COLO668 (cell line): ENCODE data around the gene CHURC1.
A peak's percentile ranks its signal among the peaks of the same experiment; 100 is the strongest.

Experiments
- DNase-seq: peaks from one replicate; lab custom pipeline; 2025; ENCODE audit not compliant: unreplicated experiment; lab: John Stamatoyannopoulos, UW

The CHURC1 gene

GRCh38 chr14:64914237-64915028 is at the start of gene CHURC1:
CHURC1 (plus strand) TSS chr14:64914455; CDS start chr14:64914496, 41 bp downstream.
- peak; percentile 99 for DNase-seq

DNA sequence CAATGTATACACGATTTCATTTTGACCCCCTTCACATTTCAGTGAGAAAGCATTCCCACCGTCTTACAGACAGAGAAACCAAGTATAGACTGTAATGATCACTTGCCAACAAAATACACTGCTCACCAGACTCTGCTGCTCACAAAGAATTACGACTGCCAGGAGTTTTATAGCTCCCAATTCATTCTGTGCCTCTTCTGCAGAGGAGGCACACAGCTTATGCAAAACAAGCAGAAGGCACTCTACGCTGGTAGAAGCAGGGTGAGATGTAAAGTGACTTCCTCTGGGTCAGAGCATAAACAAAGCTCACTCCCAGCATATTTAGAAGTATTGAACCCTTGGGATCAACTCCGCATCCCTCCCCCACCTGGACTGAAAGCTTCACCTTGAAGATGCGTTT is 49.1 kb upstream of the CHURC1 start:
- no peak for DNase-seq

DNA sequence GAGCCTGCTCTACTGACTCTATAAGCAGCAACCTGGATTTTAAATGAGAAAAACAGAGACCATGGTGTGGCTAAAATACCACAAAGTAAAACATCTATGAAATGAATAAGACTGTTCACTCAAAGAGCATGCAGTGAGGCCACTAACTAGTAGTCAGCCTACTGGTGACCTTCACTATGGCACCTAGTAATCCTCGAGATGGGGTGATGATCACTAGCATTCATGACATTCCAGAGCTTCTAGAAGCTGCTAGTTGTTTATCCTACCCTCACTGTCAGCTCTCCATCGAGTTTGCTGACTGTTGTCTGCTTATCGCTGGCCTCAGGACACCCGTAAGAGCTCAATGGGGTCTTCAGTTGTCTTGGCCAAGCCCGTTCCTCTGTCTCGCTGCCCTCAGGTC is 48.3 kb upstream of the CHURC1 start:
- no peak for DNase-seq

DNA sequence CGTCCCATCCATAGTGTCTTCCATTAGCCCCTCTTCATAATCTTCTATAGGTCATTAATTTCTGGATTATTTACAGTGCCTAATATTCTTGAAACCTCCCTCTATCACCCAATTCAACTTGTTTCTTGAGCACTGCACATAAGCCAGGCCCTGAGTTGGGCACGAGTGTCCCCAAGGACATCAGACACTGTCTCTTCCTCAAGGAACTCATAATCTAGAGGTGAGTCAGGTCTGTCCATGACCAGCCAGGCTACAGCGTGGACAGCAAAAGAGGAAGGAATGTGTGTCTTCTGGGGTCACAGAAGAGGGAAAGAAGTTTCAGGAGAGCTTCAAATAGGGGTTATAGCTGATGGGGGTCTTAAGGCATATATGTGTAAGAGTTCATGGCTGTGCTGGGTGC is 47.1 kb upstream of the CHURC1 start:
- no peak for DNase-seq

- no peak for DNase-seq
Observed at GRCh38 chr14:64868379-64868778, 45.9 kb upstream of the CHURC1 start.

- no peak for DNase-seq
Observed at GRCh38 chr14:64868841-64869240, 45.4 kb upstream of the CHURC1 start.

GRCh38 chr14:64870160-64870559 is 44.1 kb upstream of the CHURC1 start:
- DNase-seq, result no peak

DNA sequence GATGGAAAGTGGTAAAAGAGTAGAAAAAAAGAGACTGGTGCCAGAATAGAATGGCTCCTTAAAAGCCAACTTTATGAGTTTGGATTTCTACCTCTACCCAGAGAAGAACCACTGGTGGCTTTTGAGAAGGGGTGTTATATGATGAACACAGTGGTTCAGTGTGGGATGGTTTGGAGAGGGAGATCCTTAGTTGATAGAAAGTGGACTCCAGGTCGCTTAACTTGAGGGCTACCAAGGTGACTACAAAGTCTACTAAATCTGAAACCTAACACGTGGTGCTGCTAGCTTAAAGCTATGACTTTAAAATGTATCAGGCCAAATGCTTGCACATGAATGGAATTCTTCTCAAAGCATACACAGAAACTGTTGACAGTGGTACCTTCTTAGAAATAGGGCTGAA is 42.9 kb upstream of the CHURC1 start:
- no peak for DNase-seq

DNA sequence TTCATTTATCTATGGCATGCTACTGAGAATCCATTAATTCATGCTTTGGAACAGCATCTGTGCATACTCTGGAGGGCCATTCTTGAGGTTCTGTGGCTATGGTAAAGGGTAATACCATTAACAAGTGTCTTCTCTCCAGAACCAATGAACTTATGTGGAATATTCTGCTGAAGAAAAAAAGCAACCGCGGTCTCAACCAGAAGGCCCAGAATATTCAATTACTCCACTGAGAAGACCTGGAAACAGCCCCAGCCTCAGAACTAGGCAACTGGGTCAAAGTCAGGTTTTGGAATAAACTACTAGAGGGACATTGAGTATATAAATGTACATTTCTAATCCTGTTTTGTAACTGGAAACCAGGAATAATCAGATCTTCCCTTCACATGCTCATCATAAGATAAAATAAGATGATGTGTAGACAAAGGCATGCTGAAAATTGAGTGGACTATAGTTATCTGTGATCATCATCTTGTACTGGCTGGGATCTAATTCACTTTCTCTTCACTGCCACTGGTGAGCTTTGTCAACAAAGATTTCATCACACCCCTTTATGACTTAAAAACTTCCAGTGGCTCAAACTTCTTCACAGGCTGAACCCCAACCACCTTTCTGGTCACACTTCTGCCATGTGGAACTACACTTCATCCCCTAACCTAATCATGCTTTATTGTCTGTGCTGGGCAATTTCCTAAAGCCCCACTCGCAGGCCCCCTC is 40.6 kb upstream of the CHURC1 start:
- DNase-seq, result no peak

GRCh38 chr14:64875350-64875749 is 38.9 kb upstream of the CHURC1 start:
- DNase-seq, result no peak

DNA sequence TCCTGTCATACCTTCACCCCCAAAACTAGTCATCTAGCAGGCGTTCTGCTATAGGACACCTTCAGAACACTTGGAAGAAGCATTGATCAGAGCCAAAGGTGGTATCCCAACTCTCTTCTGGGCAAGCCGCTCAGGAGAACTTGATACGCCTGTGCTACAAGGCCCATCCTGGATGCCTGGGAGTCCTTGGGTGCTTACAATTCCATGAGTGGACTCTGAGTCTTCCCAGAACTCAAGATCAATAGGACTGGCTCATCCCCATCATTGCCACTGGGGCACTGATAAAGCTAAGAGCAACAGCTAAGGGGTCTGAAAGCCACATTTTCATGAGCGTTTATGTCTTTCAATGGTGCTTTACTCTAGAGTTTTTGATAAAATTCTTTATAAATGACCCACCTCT is 36.4 kb upstream of the CHURC1 start:
- no peak for DNase-seq

- DNase-seq, result peak; percentile 76
Observed at GRCh38 chr14:64878837-64879634, 35.2 kb upstream of the CHURC1 start.

DNA sequence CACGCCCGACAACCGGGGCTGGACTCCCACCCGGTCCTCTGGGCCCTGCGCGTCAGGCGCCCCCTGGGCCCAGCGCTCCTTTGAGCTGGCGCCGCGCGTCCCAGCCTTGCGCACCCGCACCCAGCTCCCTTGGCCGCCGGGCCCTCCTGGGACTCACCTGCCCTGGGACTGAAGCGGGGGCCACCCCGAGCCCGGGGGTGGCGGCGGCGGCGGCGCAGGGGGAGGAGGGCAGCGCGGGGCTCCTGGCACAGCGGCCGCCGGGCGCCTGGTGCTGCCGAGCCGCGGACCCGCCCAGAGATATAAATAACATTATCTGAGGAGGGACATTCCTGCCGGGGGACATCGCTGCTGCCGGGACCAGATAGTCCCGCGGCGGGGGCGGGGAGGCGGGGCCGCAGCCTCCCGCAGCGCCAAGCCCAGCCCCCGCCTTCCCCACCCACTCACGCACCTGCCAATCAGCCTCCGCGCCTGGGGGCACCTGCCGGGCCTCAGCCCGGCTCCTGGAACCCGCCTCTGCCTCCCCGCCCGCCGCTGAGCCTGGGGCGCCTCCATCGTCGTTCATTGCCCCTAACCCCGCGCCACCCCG is 34.5 kb upstream of the CHURC1 start, which contains the start of gene SPTB:
Gene SPTB (minus strand): TSS at position 273 of the 586 bp plus-strand sequence. CDS start 56,813 bp downstream, outside the sequence.
- peak; percentile 91 for DNase-seq

GRCh38 chr14:64880221-64881121 is 33.8 kb upstream of the CHURC1 start:
- DNase-seq, result peak; percentile 83

DNA sequence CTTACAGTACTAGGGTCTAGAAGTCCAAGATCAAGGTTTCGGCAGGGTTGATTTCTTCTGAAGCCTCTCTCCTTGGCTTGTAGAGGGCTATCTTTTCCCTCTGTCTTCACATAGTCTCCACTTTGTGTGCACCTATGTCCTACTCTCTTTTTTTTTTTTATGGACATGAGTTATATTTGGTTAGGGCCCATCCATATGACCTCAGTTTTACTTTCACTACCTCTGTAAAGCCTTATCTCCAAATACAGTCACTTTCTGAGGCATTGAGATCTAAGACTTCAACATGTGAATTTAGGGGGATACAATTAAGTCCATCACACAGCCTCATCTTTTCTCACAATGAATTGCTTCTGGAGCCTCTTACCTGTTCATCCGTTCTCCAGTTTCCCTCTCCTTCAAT is 28.7 kb upstream of the CHURC1 start:
- no peak for DNase-seq

DNA sequence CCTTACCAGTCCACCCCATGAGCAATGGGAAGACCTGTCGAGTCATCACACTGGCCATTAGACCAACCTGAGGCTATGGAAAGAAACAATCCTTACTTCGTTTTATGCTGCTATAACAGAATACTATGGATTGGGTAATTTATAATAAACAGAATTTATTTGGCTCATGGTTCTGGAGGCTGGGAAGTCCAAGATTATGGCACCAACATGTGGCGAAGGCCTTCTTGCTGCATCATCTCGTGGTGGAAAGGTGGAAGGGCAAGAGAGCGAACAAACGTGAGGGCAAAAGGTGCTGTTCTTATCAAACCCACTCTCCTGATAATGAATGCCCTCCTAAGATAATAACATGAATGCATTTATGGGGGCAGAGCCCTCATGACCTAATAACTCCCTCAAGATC is 24.9 kb upstream of the CHURC1 start:
- DNase-seq, result no peak

DNA sequence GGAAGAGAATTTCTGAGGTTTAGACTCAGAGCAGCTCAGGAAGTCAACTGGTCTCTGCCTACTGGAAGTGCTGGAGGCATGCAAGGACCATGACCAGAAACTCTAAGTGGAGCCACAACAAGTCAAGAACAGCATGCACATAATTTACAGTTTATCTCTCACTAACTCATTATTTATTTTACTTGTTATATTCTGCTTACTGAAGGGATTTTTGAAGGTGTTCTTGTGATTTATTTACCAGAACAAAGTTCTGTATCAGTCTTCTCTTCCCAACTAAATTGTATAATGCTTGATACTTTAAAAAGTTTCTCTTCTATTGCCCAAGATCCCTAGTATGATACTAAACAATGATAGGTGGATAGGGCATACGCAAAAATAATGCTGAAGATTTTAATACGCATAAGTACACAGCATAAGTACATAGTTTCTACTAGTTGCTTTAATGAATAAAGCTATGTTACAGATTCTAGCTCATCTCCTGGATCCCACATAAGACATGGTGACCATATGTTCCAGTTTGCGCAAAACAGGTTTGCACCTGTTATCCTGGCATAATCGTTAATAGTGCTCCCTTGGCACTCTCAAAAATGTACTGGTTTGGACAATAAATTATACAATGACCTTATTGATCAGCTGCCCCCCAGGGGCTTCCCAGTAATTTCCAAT is 22.9 kb upstream of the CHURC1 start:
- DNase-seq, result no peak

GRCh38 chr14:64891839-64892375 is 22.3 kb upstream of the CHURC1 start:
- peak; percentile 54 for DNase-seq

- no peak for DNase-seq
Observed at GRCh38 chr14:64899958-64900357, 14.3 kb upstream of the CHURC1 start.
